ENCODE measurements around the gene DCHS1.

GRCh38 chr11:6667733-6668374 is 12.2 kb upstream of the DCHS1 start:
- TF ChIP-seq CTCF (IDR thresholded peaks at IDR 0.05) (peak; percentile 33 to 58 (median 52)), POLR2A (IDR thresholded peaks at IDR 0.05) (no peak), EP300 (IDR thresholded peaks at IDR 0.05) (no peak)

Measured in tibial nerve (tissue), 4 donors.